Jurkat, Clone E6-1 (cell line): ENCODE data around the gene KIAA1614. TPM values are rescaled to one million over a fixed set of nuclear protein-coding genes. Genes with fewer than 3 reads are reported as not detected.

Experiments
- DNase-seq: peaks from one replicate; pipeline ENCODE4 v3.0.0-alpha.2; 2011; ENCODE audit warnings: low read depth, low spot score
- H3K4me3 ChIP-seq: 2 replicates; pipeline ENCODE4 v1.5.1; 2011; ENCODE audit warnings: mild to moderate bottlenecking, low read length, control low read depth, moderate library complexity
- polyA plus RNA-seq: library from polyadenylated mRNA; unstranded; fragments of >200 nt; gene quantifications from one replicate; pipeline ENCODE4 v1.2.1, GENCODE V29; 2012; ENCODE audit warnings: missing spikeins; ENCODE audit not compliant: insufficient read length, insufficient read depth

Gene KIAA1614, protein sequence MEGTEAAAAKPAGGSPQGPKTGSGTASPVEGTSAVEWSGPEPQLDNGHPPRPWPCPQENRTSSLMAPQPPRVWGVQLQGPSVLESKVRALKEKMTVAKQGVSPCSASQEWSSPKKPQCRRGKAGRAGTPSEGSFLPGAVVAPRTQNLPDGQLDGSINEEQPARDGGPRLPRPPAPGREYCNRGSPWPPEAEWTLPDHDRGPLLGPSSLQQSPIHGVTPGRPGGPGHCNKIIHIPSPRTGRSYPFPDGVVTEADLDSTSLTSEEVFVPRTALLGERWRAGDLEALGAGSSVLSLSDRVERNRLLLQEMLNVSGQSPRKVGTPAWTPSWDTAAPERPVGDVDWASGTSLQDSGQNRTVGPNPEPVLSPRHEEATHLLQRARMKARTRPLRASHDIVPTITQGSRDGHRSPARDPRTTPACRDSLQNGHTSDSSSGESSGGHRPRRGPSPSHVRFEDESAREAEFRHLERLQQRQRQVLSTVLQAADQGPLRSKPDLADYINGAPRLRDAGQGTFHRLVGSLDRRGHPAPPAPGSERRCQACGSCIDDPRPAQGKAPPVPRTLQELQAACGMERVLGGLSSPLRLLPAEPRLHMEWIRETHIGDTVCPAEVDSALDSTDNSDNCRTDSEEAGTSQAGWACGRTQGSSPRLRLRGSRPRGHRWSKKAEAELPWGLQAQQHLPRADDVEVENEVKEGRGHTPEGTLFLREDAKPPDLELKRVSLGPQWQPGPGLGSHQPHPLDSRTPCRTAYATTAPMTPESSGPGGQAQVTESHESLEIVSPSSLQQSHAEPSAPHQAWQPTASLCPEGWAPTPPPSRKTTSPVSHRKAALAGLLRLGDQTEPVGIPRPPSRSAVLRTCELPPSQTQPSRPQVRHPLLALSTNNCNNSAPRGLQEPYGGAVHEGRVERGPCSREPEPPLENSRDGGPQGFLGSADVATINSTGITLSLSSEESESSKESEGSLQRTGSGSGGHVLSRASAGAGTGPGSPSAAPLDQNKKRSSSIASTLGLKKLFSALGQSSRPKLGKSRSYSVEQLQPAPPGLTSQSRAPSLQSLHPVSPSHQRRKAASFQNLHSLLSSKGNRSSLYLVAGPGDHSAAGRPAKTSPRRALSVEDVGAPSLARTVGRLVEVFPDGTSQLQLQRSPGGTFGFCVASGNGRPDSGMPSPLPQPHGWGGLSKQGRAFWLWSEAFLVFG
- 0.38 TPM for polyA plus RNA-seq

DNA sequence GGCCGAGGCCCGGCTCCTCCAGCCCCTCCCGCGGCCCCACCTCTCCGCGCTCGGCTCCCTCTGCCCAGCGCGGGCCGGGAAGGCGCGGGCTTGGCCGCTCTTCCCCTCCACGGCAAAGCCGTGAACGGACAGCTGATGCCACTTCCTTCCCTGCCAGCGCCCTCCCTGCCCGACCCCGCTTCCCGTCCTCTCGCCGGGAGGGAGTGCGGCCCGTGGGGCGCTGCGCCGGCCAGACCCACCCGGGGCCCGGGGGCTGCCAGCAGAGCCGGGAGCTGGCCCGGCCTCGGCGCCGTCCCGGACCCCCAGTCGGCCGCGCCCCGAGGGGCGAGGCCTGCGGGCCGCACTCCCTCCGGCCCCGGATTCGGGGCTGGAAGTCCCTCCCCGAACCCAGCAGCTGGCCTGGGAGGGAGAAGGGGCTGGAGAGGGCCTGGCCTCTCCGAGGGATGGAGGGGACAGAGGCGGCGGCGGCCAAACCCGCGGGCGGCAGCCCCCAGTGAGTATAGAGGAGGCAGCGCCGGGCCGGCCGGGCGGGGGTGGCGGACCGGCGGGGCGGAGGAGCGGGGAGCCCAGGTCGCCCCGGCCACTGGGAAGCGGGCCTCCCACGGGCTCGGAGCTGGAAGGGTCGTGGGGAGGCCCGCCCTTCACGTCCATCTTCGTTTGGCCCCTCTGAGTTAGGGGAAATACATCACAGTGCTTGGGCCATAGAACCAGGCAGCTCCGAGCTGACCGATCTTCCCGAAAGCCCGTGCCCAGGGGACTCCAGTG is at the start of gene KIAA1614:
KIAA1614 (plus strand) TSS at position 97 of the 765 bp plus-strand sequence; CDS start at position 444, 347 bp downstream.
- no peak for DNase-seq
- H3K4me3 ChIP-seq, result no peak within 1 kb of the TSS

DNA sequence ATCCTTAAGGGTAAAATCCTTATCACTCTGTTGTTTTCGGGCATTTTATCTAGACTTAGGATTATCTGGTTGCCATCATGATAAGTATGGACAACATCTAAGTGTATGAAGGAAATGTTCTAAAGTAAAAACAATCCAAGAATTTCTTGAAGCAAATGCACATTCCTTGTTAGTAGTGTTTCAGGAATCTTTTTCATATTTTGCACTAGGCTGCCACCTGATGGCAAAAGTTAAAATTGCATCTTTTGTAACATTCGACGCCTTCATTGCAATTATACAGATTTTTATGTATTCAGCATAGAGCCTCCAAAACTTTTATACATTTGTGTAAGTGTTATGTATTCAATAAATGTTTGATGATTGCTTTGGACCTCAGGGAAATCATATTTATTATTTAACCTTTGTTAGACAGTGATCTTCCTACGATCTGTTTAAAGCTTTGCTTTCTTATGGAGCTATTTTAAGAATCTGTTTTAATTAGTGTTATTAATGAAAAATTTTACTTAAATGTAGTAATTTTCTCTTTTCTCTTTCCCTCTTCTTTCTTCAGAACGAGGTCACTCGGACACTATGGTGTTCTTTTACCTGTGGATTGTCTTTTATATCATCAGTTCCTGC is 49.4 kb upstream of the KIAA1614 start:
- peak; percentile 32 for DNase-seq

DNA sequence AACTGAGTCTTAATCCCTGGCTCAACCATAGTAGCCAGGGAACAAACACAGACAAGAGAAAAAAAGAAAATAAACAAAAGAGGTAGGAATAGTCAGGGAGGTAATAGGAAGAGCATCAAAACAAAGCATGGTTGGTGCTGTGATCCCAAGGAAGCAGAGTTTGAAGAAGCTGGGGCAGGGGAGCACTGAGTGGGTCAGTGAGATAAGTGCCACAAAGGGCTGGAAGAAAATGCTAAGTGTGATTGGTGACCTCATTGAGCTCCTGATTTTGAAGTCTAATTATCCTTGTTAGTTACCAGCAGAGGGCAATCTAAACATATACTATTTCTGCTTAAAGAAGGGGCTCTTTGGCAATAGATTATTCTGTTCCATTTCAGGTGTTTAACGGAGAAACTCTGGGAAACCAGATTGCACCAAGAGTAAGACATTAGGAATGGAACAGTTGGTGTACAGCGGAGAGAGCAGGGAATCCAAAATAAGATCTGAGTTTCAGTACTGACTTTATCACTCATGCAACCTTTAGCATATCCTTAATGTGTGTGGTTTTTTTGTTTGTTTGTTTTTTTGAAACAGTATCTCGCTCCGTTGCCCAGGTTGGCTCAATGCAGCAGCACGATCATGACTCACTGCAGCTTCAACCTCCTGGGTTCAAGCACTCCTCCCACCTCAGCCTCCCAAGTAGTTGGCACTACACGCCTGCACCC is 30.7 kb upstream of the KIAA1614 start:
- no peak overlapping the region for H3K4me3 ChIP-seq
- DNase-seq, result peak; percentile 39

More for the DNA sequence above, 49.4 kb upstream of the KIAA1614 start:
- H3K4me3 ChIP-seq, result no peak overlapping the region

DNA sequence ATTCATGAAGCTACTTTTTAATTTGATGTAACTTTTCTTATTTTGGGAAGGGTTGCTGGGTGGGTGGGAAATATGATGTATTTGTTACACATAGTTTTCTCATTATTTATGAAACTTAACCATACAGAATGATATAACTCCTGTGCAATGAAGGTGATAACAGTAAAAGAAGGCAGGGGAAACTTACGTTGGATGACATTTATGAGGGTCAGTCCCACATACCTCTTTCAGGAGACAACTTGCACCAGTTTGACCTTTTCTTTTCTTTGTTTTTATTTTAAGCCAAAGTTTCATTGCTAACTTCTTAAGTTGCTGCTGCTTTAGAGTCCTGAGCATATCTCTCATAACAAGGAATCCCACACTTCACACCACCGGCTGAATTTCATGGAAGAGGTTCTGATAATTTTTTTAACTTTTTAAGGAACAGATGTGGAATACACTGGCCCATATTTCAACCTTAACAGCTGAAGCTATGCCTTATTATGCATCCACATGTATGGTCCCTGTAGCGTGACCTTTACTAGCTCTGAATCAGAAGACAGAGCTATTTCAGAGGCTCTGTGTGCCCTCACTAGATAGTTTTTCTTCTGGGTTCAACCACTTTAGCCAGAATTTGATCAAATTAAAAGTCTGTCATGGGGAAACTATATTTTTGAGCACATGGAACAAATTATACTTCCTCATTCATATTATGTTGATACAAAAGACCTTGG is 28.0 kb upstream of the KIAA1614 start:
- H3K4me3 ChIP-seq, result no peak overlapping the region
- DNase-seq, result no peak

DNA sequence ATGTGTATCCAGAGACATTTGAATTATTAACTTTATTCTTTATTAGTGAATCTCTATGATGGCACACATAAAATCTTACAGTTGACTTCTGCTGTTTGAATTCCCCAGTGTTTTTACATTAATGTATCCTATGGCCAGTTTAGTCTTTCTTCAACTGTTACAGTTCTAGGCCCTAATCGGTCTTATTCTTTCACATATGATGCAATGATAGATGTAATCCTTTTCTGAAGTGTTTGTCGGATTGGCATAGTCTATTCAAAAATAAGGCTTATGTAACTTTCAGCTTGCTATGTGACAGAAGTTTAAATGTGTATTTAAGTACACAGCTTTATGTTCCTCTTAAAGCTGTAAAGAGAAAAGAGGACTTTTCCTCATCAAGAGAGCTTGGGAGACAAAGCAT is 26.4 kb upstream of the KIAA1614 start:
- no peak overlapping the region for H3K4me3 ChIP-seq
- DNase-seq, result no peak

DNA sequence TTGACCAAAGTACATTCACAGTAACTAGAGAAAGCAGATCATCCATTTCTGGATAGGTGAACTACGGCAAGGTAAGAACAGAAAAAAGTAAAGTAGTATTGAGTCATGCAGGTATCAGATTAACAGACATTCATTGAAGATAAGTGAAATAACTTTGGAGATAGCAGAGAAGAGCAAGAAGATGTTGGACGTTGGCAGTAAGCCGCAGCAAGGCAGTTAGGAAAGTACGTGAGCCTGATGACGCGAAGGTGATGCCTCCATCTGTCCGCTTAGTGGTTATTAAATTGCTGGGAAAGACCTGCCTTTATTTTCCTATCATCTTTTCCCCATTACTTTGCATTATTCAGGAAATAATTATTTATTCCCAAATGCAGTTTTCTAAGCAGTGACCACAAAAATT is 24.9 kb upstream of the KIAA1614 start:
- DNase-seq, result no peak
- H3K4me3 ChIP-seq, result no peak overlapping the region

DNA sequence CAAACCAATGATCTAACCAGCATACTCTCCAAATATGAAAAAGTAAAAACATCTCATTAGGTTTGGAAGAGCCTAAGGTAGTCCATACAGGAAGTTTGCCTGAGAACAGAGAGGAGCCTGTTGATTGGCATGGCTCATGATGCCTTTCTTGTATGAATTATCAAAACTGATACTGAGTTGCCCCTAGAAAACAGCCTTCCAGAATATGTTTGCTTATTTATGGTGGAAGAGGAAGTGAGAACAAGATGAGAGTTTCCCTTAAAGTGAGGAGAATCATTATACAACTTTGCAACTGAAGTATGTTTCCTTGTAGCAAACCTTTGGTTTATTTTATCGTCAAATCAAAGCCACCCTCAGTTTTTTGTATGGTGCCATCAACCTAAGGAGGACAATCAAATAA is 23.8 kb upstream of the KIAA1614 start:
- H3K4me3 ChIP-seq, result no peak overlapping the region
- no peak for DNase-seq

DNA sequence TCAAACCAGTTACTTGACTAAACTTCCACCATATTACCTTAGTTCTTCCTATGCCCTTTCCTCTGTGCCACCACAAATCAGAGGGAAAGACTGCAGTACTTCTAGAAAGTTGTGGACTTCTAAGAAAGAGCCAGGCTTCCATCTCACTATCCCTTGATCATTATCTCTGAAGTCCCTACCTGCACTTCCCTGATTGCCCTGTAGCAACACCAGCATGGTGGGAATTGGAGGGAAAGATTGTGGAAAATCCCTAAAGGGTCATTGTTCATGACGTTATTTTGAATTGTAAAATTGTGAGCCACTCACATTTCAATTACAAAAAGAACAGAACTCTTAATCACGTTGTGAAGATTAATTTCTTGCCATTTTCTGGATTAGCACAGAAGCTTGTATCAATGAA is 23.4 kb upstream of the KIAA1614 start:
- no peak for DNase-seq
- no peak overlapping the region for H3K4me3 ChIP-seq

DNA sequence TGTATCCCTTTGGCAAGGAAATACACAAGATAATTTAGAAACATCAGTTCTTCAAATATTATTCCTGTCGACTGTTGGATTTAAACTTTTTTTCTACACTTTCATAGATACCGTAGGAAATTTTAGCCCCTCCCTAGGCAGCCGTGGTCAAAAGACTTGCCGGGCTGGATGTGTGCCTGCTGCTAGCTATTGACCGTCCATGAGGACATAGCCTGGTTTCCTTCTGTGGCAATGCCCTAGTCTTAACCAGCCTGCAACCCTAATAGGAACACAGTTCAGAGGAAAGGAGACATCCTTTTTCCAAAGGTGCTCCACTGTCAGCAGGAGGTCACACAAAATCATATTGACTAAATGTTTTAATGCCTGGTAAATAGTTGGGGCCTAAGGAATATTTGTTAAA is 20.4 kb upstream of the KIAA1614 start:
- DNase-seq, result no peak
- no peak overlapping the region for H3K4me3 ChIP-seq

DNA sequence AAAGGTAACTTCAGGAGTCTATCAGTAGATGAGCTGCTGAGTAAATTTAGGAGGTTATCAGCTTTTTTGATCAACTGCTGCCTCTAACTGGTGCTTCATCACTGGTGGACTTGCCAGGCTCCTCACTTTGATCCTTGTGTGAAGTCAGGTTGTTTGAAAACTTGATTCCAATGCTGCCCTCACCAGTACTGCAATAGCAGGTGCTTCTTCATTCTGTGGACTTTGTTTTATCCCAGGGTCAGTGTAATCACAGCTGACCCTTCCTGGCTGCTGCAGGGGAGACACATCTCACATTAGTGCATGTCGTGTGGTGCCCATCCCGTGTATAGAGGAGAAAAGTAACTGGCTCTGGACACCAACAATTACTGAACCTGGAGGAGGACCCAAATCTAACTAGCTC is 20.0 kb upstream of the KIAA1614 start:
- H3K4me3 ChIP-seq, result no peak overlapping the region
- no peak for DNase-seq

DNA sequence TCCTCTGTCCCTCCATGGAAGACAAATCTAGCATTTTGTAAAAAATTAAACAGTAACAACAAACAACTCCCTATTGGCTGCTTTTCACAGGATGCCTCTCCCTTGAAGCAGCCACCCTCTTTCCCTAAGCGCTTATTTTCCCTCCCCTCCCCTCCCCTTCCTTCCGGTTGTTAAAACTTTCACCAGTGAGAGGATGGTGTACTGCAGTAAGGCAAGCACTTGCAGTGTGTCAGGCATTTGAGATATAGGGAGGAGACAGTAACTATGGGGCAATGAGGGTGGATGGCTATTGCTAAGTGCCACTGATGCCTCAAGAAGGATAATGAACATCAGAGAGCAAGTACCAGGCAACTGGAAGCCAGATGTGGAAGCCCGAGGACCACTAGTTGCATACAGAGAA is 19.1 kb upstream of the KIAA1614 start:
- no peak overlapping the region for H3K4me3 ChIP-seq
- no peak for DNase-seq

DNA sequence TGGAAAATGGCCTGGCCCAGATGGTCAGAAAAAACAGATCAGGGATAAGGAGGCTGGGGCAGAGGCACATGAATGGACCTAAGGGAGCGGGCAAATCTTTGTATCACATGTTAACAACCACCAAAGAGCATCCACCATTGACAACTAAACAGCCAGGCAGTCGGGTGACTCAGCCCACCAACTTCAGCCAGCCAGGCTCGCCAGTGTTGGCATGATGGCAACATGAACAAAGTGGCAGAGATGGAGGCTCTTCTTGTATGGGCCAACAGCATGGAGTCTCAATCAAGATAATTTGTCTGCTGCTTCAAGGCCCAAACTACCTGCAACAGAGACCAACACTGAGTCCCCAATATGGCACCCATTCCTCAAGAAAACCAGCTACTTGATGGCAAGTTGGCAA is 16.5 kb upstream of the KIAA1614 start:
- DNase-seq, result no peak
- H3K4me3 ChIP-seq, result no peak overlapping the region

DNA sequence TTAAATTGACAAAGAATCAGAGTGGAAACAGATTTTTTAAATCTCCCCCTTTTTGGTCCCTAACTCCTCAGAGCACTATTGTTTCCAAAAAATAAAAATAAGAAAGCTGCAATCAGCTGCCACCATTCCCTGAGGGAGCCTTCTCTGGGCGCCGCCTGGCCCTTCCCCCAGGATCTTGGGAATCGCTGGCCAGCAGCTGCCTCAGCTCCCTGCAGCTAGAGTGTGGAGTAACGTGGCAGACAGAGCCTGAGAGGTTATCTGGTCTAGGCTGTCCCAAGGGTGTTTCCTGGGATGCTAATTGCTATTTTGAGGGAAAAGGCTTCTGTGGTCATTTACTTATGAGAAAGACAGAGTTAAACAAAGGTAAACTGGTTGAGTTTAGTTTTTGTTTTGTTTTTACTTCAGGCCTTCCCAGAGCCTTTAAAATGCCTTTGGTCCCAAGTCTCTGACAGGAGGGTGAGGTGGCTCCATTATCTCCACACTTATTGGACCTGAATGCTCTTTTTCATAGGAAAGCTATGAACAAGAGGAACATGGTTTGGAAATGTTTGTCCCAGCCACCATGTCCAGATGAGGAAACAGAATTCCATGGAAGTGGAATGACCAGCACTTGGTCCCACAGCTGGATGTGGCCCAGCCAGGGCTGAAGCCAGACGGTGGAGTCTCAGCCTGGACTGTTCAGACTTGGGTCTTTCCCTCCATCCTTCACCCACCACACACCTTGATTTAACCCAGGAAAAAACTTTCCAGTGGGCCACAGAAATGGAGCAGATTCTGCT is 14.1 kb upstream of the KIAA1614 start:
- DNase-seq, result no peak
- no peak overlapping the region for H3K4me3 ChIP-seq

DNA sequence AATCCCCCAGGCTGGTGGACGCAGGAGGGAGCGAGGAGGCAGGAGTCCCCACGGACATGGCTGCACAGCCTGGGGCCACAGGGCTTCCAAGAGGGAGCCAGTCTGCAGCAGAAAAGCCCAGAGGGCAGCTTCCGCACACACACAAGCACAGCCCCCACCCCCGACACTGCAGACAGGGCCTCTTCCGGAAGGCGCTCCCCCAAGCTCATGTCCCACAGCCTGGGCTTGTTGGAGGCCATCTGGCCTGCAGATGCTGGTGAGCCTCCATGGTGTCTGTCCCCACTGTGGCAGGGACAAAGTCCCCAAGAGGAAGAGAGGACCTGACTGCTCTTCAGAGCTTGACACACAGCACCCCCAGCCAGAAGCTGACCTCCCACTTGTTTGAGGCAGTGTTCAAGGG is 13.4 kb upstream of the KIAA1614 start:
- no peak overlapping the region for H3K4me3 ChIP-seq
- DNase-seq, result no peak

DNA sequence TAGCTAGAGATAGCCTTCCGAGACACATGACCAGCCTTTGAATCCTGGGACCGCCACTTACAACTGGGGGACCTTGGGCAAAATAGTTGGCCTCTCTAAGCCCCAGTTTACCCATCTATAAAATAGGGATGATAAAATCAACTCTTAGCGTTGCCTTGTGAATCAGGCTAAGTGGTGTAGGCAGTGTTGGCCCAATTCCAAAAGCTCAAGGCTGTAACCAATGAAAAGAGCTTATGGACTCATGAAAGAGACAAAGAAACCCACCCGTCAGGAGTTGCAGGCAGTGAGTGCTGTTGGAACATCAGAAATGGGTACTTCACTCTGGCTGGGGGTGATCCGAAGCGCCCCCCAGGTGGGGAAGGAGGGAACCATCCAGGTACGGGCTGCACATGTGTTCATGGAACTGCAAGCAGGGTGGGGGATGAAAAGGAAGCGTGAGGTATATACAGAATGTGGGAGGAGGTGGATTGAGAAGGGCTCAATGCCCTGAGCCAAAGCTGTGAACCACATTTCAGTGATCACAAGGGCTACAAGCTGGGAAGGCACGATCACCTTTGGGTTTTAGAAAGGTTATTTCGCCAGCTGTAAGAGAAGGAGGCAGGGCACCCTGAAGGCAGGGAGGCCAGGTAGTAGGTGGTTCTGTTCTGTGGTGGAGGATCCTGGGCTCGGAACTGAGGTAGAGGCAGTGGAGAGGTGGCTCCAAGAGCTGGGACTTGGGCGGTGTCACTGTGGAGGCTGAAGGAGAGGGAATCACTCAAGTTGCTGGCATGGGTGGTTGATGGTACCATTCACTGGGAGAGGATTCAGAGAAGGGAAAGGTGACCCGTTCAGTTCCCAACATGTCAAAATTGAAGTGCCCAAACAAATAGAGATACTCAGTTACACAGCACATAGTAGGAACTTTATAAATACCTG is 11.4 kb upstream of the KIAA1614 start:
- peak; percentile 32 for DNase-seq
- H3K4me3 ChIP-seq, result no peak overlapping the region

DNA sequence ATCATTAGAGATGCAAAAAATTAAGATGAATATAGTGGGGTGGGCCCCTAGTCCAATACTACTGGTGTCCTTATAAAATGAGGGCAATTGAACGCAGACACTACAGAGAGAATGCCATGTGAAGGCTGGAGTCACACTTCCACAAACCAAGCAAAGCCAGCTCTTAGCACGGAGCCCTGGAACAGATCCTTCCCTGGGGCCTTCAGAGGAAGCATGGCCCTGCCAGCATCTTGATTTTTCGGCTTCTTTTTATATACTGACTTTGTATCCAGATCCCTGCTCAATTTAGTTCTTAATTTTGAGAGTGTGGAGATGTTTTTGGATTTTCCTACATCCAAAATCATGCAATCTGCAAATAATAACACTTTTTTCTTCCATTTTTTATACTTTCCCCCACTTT is 10.2 kb upstream of the KIAA1614 start:
- no peak for DNase-seq
- H3K4me3 ChIP-seq, result no peak overlapping the region
